HEK293T (cell line): ENCODE results near the gene REN.

Source experiments
- CTCF ChIA-PET: fragments of 350-600 bp; formaldehyde crosslinking; extraction: SDS; loops from one replicate; lab custom pipeline; 2021; ENCODE audit warnings: antibody characterized with exemption, inconsistent platforms; lab: Yijun Ruan, JAX
- POLR2A ChIA-PET: fragments of 350-600 bp; formaldehyde crosslinking; extraction: SDS; loops from one replicate; lab custom pipeline; 2020; ENCODE audit warnings: antibody characterized with exemption, inconsistent platforms; lab: Yijun Ruan, JAX
- DNase-seq: peaks from one replicate; pipeline ENCODE4 v3.0.0; 2012; ENCODE audit warnings: mixed read lengths; ENCODE audit errors: extremely low spot score
- ARNT ChIP-seq: fragments of 450-650 bp; IDR thresholded peaks from 2 replicates; pipeline ENCODE4 v1.6.1; 2017; ENCODE audit warnings: mild to moderate bottlenecking
- BHLHE40 ChIP-seq: fragments of 450-650 bp; IDR thresholded peaks from 2 replicates; pipeline ENCODE4 v1.6.1; 2016; ENCODE audit warnings: mild to moderate bottlenecking, moderate library complexity, borderline replicate concordance
- CTBP1 ChIP-seq: fragments of 450-650 bp; IDR thresholded peaks from 2 replicates; pipeline ENCODE4 v1.6.1; 2016; ENCODE audit warnings: borderline replicate concordance
- ELF4 ChIP-seq: fragments of 450-650 bp; IDR thresholded peaks from 2 replicates; pipeline ENCODE4 v1.6.1; 2017; ENCODE audit warnings: antibody characterized with exemption
- FOXA1 ChIP-seq: fragments of 450-650 bp; IDR thresholded peaks from 2 replicates; pipeline ENCODE4 v1.6.1; 2016; ENCODE audit warnings: mild to moderate bottlenecking
- FOXK2 ChIP-seq: fragments of 450-650 bp; IDR thresholded peaks from 2 replicates; pipeline ENCODE4 v1.6.1; 2016; ENCODE audit warnings: mild to moderate bottlenecking
- FOXM1 ChIP-seq: fragments of 450-650 bp; IDR thresholded peaks from 2 replicates; pipeline ENCODE4 v1.6.1; 2017; ENCODE audit warnings: mild to moderate bottlenecking, borderline replicate concordance
- HDGF ChIP-seq: fragments of 450-650 bp; IDR thresholded peaks from 2 replicates; pipeline ENCODE4 v1.6.1; 2017; ENCODE audit warnings: antibody characterized with exemption, borderline replicate concordance
- L3MBTL2 ChIP-seq: fragments of 450-650 bp; conservative IDR thresholded peaks from 2 replicates; pipeline ENCODE4 v1.6.1; 2016; ENCODE audit warnings: mild to moderate bottlenecking
- LEF1 ChIP-seq: fragments of 450-650 bp; IDR thresholded peaks from 2 replicates; pipeline ENCODE4 v1.6.1; 2017; ENCODE audit warnings: mild to moderate bottlenecking, borderline replicate concordance
- NFRKB ChIP-seq: fragments of 450-650 bp; IDR thresholded peaks from 2 replicates; pipeline ENCODE4 v1.6.1; 2016; ENCODE audit warnings: mild to moderate bottlenecking, moderate library complexity
- PKNOX1 ChIP-seq: fragments of 450-650 bp; IDR thresholded peaks from 2 replicates; pipeline ENCODE4 v1.6.1; 2016
- SP1 ChIP-seq: fragments of 450-650 bp; IDR thresholded peaks from 2 replicates; pipeline ENCODE4 v1.6.1; 2017
- SUZ12 ChIP-seq: fragments of 450-650 bp; IDR thresholded peaks from 2 replicates; pipeline ENCODE4 v1.6.1; 2016; ENCODE audit warnings: mild to moderate bottlenecking
- TARDBP ChIP-seq: fragments of 450-650 bp; IDR thresholded peaks from 2 replicates; pipeline ENCODE4 v1.6.1; 2016
- ZNF384 ChIP-seq: fragments of 450-650 bp; IDR thresholded peaks from 2 replicates; pipeline ENCODE4 v1.6.1; 2016

Gene REN

GRCh38 chr1:204191456-204191855, 25.3 kb upstream of the REN start:
- no peak for DNase-seq
- ChIA-PET CTCF (interaction anchor here (0.6 to 2.4 kb wide), 3 partner anchors 15 to 68 kb away, joined by 3 to 9 read pairs (median 8); no protein-coding TSS in a partner anchor), POLR2A (no interaction called here)
- TF ChIP-seq FOXM1: no peak
- TF ChIP-seq ARNT: no peak
- TF ChIP-seq CTBP1: no peak
- no peak for TF ChIP-seq ELF4
- TF ChIP-seq BHLHE40: no peak
- no peak for TF ChIP-seq FOXA1
- no peak for TF ChIP-seq FOXK2
- TF ChIP-seq HDGF: no peak
- TF ChIP-seq TARDBP: no peak
- no peak for TF ChIP-seq LEF1
- no peak for TF ChIP-seq NFRKB

- POLR2A ChIA-PET: no interaction called here
- CTCF ChIA-PET: interaction anchor here (0.6 to 2.4 kb wide), 3 partner anchors 16 to 69 kb away, joined by 3 to 9 read pairs (median 8); no protein-coding TSS in a partner anchor
- no peak for DNase-seq
- TF ChIP-seq FOXK2 (no peak), LEF1 (no peak), BHLHE40 (no peak), CTBP1 (no peak), L3MBTL2 (no peak), ZNF384 (no peak), SP1 (no peak), FOXM1 (no peak), SUZ12 (no peak), HDGF (no peak), ARNT (no peak), TARDBP (no peak), FOXA1 (no peak)
Observed at GRCh38 chr1:204190212-204191211, 24.4 kb upstream of the REN start.

- TF ChIP-seq FOXA1 (no peak), HDGF (no peak), ELF4 (no peak), ZNF384 (no peak)
- CTCF ChIA-PET: interaction anchor here (0.7 to 1.5 kb wide), 2 partner anchors 18 to 26 kb away, joined by 3 to 5 read pairs; no protein-coding TSS in a partner anchor
- no peak for DNase-seq
- POLR2A ChIA-PET: no interaction called here
Observed at GRCh38 chr1:204188959-204189639, 23.0 kb upstream of the REN start.

GRCh38 chr1:204186597-204186996, 20.5 kb upstream of the REN start:
- POLR2A ChIA-PET: no interaction called here
- DNase-seq: no peak
- CTCF ChIA-PET: interaction anchor here (2.9 kb wide), 1 partner anchor 20 kb away, joined by 7 read pairs; no protein-coding TSS in a partner anchor
- no peak for TF ChIP-seq FOXM1
- no peak for TF ChIP-seq NFRKB
- no peak for TF ChIP-seq ARNT
- TF ChIP-seq FOXK2: no peak
- no peak for TF ChIP-seq PKNOX1
- TF ChIP-seq L3MBTL2: no peak
- no peak for TF ChIP-seq SP1
- TF ChIP-seq FOXA1: no peak
- TF ChIP-seq ZNF384: no peak
- no peak for TF ChIP-seq LEF1
- TF ChIP-seq TARDBP: no peak
- TF ChIP-seq CTBP1: no peak
- no peak for TF ChIP-seq ELF4
- TF ChIP-seq HDGF: no peak
- no peak for TF ChIP-seq SUZ12
- TF ChIP-seq BHLHE40: no peak

GRCh38 chr1:204181116-204181515, 15.0 kb upstream of the REN start:
- ChIA-PET POLR2A (no interaction called here), CTCF (interaction anchor here (1.7 kb wide), 1 partner anchor 26 kb away, joined by 5 read pairs; no protein-coding TSS in a partner anchor)
- DNase-seq: no peak
- no peak for TF ChIP-seq LEF1
- no peak for TF ChIP-seq L3MBTL2
- no peak for TF ChIP-seq FOXK2
- TF ChIP-seq HDGF: no peak
- TF ChIP-seq ARNT: no peak
- no peak for TF ChIP-seq NFRKB
- no peak for TF ChIP-seq PKNOX1
- TF ChIP-seq TARDBP: no peak
- no peak for TF ChIP-seq FOXA1
- TF ChIP-seq ZNF384: no peak
- no peak for TF ChIP-seq SUZ12

- CTCF ChIA-PET: interaction anchor here (0.6 to 1.7 kb wide), 2 partner anchors 27 to 175 kb away, joined by 3 to 5 read pairs; no protein-coding TSS in a partner anchor
- POLR2A ChIA-PET: no interaction called here
- TF ChIP-seq ZNF384 (no peak), FOXM1 (no peak), L3MBTL2 (no peak), LEF1 (no peak), ARNT (no peak), SUZ12 (no peak), TARDBP (no peak), FOXK2 (no peak), PKNOX1 (no peak), NFRKB (no peak), BHLHE40 (no peak), ELF4 (no peak), CTBP1 (no peak), HDGF (no peak), FOXA1 (no peak), SP1 (no peak)
- DNase-seq: no peak
Observed at GRCh38 chr1:204180133-204180532, 14.0 kb upstream of the REN start.
